Psoas muscle (tissue), 8 donors: Measurements from ENCODE around the gene MRPS27. TPM values are rescaled to one million over a fixed set of nuclear protein-coding genes. Genes with fewer than 3 reads are reported as not detected.
"Not testable (repeated sequence)": the region's sequence is repeated elsewhere in the genome, so short reads cannot be mapped to it uniquely, and the experiment has no call there.

Source experiments
- ATAC-seq, 4 donors: fragments of 200-7000 bp; cut with Tn5 transposase; one replicate each; pipeline ENCODE4 v1.9.1; 2020; ENCODE audit warnings: moderate library complexity in 3 of 4, mild to moderate bottlenecking in 2 of 4
- DNase-seq, 2 donors: peaks; one replicate each; pipeline ENCODE4 v3.0.0-alpha.2; 2020
- H3K27ac ChIP-seq: fragments of 200-600 bp; one replicate; pipeline ENCODE4 v1.8.0; 2022
- H3K27me3 ChIP-seq, 3 donors: fragments of 200-600 bp in 1 of 3; one replicate each; pipeline versions ENCODE4 v1.6.1 to v1.8.0; 2013 to 2022; ENCODE audit warnings: low read length in 2 of 3, mild to moderate bottlenecking in 2 of 3, moderate library complexity in 1 of 3; ENCODE audit not compliant: insufficient read depth in 3 of 3
- H3K36me3 ChIP-seq, 2 donors: fragments of 200-600 bp in 1 of 2; one replicate each; pipeline versions ENCODE4 v1.6.1 to v1.8.0; 2013 to 2022; ENCODE audit warnings: low read depth in 1 of 2, mild to moderate bottlenecking in 1 of 2, moderate library complexity in 1 of 2; ENCODE audit not compliant: insufficient read depth in 1 of 2
- H3K4me1 ChIP-seq: fragments of 200-600 bp; one replicate; pipeline ENCODE4 v1.8.0; 2022
- H3K4me3 ChIP-seq: fragments of 200-600 bp; one replicate; pipeline ENCODE4 v1.8.0; 2022; ENCODE audit warnings: mild to moderate bottlenecking
- H3K9me3 ChIP-seq: fragments of 200-600 bp; one replicate; pipeline ENCODE4 v1.8.0; 2022
- CTCF ChIP-seq: fragments of 200-600 bp; IDR thresholded peaks from one replicate; pipeline ENCODE4 v1.8.0; 2022; ENCODE audit warnings: antibody characterized with exemption
- WGBS, 3 donors: extraction: QIAGEN DNeasy Blood & Tissue Kit; methylation state at CpG; one replicate each; pipeline versions ENCODE4 v1.1.6 to v1.1.7; 2013; 5-methylcytosine and 5-hydroxymethylcytosine counted together
- intact Hi-C, 2 donors: fragments of 100-400 bp; cut with DNase I; formaldehyde crosslinking; loops; one replicate each; pipeline versions ENCODE4 v1.11.0 to v1.14.2; 2022
- polyA plus RNA-seq, 3 donors: library from polyadenylated mRNA; stranded (reverse); fragments of 200-250 nt; gene quantifications; one replicate each; pipeline ENCODE4 v1.2.3, GENCODE V29; 2013
- total RNA-seq, 4 donors: library from RNA; stranded (reverse); fragmentation: NEBNext Ultra II Directional in 2 of 4; extraction: Animal tissue kit (Norgen Biotek cat#: 25700) in 2 of 4; gene quantifications; one replicate each; pipeline versions ENCODE4 v1.2.1 to v1.2.4, GENCODE V29; 2021 to 2023
- donor health status: healthy with polysubstance abuse.
- donor health status: DM: no; HTN: no; CAD: no; lungs with moderate emphysema.
- donor health status: Bipolar disorder and iron deficiency.
- donor health status: healthy.
- donor health status: DM: yes; HTN: yes; CAD: no.
- donor health status: DM: no; HTN: no; CAD: no.
- donor health status: DM: no; HTN: no; CAD: no.
- donor health status: DM: yes; HTN: yes; CAD: no.

MRPS27 gene
- total and polyA plus RNA-seq, 7 donors: 34.9 to 76.9 (median 55.5) TPM

- Histone ChIP-seq H3K36me3 (peaks cover 0 to 9% of the 10 kb centered on the region in 2 donors), H3K4me3 (no peak overlapping the region), H3K27ac (no peak overlapping the region), H3K9me3 (no peaks in the 10 kb centered on the region), H3K4me1 (no peaks in the 10 kb centered on the region), H3K27me3 (no peaks in the 10 kb centered on the region)
- 66 to 82% (median 71%) methylated on average over 6 of the region's 6 CpGs for WGBS, 3 donors
- no peak for TF ChIP-seq CTCF
- ATAC-seq (peak in 1 of 4 donors; percentile 58), DNase-seq (no peak)
- intact Hi-C loops: no loop called here
Measured at GRCh38 chr5:72301557-72301956, 18.5 kb downstream of the MRPS27 start.

GRCh38 chr5:72300590-72301339 is 19.3 kb downstream of the MRPS27 start:
- no peak for TF ChIP-seq CTCF
- 61 to 63% (median 62%) methylated on average over 1 of the region's 1 CpG for WGBS, 3 donors
- intact Hi-C loops: no loop called here
- peaks cover 0 to 11% of the 10 kb centered on the region in 2 donors for H3K36me3 ChIP-seq
- H3K4me1 ChIP-seq: no peaks in the 10 kb centered on the region
- no peaks in the 10 kb centered on the region for H3K9me3 ChIP-seq
- H3K27me3 ChIP-seq: no peaks in the 10 kb centered on the region
- DNase-seq (no peak), ATAC-seq (no peak)
- no peak overlapping the region for H3K4me3 ChIP-seq
- H3K27ac ChIP-seq: no peak overlapping the region

- intact Hi-C loops: no loop called here
- no peak for DNase-seq
- no peak for ATAC-seq
- Histone ChIP-seq H3K36me3 (peaks cover 0 to 28% of the 10 kb centered on the region in 2 donors), H3K27ac (no peak overlapping the region), H3K4me3 (no peak overlapping the region), H3K9me3 (no peaks in the 10 kb centered on the region), H3K27me3 (no peaks in the 10 kb centered on the region), H3K4me1 (no peaks in the 10 kb centered on the region)
- 94 to 99% (median 97%) methylated on average over 5 of the region's 5 CpGs for WGBS, 3 donors
- TF ChIP-seq CTCF: no peak
Measured at GRCh38 chr5:72298711-72299110, 21.3 kb downstream of the MRPS27 start.

- intact Hi-C loops, ATAC-seq, H3K9me3 ChIP-seq, H3K4me3 ChIP-seq, H3K27me3 ChIP-seq, DNase-seq, H3K27ac ChIP-seq, H3K4me1 ChIP-seq: not testable (repeated sequence)
- 97 to 100% (median 100%) methylated on average over 3 of the region's 3 CpGs for WGBS, 3 donors
- peaks cover 0 to 28% of the 10 kb centered on the region in 2 donors for H3K36me3 ChIP-seq
Measured at GRCh38 chr5:72298136-72298535, 21.9 kb downstream of the MRPS27 start.

GRCh38 chr5:72296256-72296655 is 23.8 kb downstream of the MRPS27 start:
- 65 to 77% (median 68%) methylated on average over 2 of the region's 2 CpGs for WGBS, 3 donors
- Histone ChIP-seq H3K9me3 (no peaks in the 10 kb centered on the region), H3K4me3 (no peak overlapping the region), H3K27me3 (no peaks in the 10 kb centered on the region), H3K36me3 (peaks cover 0 to 28% of the 10 kb centered on the region in 2 donors), H3K4me1 (no peaks in the 10 kb centered on the region), H3K27ac (no peak overlapping the region)
- DNase-seq: no peak
- intact Hi-C loops: no loop called here
- no peak for TF ChIP-seq CTCF
- ATAC-seq: no peak
